ENCODE data around the gene SOX10.

- TF ChIP-seq CTCF (IDR thresholded peaks at IDR 0.05) (no peak), POLR2AphosphoS5 (IDR thresholded peaks at IDR 0.05) (no peak), POLR2A (IDR thresholded peaks at IDR 0.05) (no peak)
Measured at GRCh38 chr22:37926771-37927636, 57.4 kb downstream of the SOX10 start.
